Measurements from ENCODE around the gene OSBPL5. TPM values are rescaled to one million over a fixed set of nuclear protein-coding genes. Genes with fewer than 3 reads are reported as not detected.
A peak's percentile ranks its signal among the peaks of the same experiment; 100 is the strongest.

OSBPL5 gene
- total and polyA plus RNA-seq, 12 donors = 2.7 to 30.6 (median 20.7) TPM

DNA sequence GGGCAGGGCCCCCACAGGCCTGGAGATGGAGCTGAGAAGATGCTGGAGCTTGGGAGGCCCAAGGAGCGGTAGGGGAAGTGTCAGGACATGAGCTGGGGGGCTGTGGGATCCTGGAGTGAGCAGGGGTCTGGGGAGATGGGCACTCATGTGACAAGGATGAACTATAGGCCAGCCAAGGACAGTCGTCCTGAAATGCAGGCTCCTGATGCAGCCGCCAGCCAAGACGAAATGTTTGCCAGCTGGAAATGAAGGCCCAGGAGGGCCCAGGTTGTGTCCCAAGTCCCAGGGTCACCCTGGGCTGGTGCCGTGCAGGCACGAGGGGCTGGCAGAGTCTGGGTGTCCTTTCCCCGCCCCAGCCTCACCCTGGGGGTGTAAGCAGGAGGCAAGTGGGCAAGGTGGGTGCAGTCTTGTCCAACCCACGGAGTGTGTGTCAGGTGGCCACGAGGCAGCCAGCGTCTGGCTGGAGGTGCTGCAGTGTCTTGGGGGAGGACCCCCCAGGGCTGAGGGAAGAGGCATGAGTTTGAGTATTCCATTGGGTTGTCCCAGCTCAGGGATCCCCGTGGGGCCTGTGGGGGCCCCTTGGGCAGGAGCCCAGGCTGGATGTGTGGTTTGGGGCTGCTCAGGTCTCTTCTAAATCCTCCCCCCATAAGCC lies 32.1 kb upstream of the OSBPL5 start:
- intact Hi-C loops (cut with DNase I) = no loop called here
- TF ChIP-seq POLR2A (IDR thresholded peaks at IDR 0.05) = no peak
- TF ChIP-seq, protein P1, sequence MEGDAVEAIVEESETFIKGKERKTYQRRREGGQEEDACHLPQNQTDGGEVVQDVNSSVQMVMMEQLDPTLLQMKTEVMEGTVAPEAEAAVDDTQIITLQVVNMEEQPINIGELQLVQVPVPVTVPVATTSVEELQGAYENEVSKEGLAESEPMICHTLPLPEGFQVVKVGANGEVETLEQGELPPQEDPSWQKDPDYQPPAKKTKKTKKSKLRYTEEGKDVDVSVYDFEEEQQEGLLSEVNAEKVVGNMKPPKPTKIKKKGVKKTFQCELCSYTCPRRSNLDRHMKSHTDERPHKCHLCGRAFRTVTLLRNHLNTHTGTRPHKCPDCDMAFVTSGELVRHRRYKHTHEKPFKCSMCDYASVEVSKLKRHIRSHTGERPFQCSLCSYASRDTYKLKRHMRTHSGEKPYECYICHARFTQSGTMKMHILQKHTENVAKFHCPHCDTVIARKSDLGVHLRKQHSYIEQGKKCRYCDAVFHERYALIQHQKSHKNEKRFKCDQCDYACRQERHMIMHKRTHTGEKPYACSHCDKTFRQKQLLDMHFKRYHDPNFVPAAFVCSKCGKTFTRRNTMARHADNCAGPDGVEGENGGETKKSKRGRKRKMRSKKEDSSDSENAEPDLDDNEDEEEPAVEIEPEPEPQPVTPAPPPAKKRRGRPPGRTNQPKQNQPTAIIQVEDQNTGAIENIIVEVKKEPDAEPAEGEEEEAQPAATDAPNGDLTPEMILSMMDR (IDR thresholded peaks at IDR 0.05) = no peak
- no peak overlapping the region for H3K27ac ChIP-seq
- DNase-seq = peak in 1 of 7 donors; percentile 9
- no peaks in the 10 kb centered on the region for H3K36me3 ChIP-seq (replicated peaks in 1 of 2)
- H3K9me3 ChIP-seq (replicated peaks in 1 of 3) = no peaks in the 10 kb centered on the region
- H3K27me3 ChIP-seq = peaks cover 13% of the 10 kb centered on the region
- H3K4me1 ChIP-seq (replicated peaks in 1 of 2) = peaks cover 0 to 4% of the 10 kb centered on the region in 2 donors
- WGBS, 4 donors = 76 to 85% (median 81%) methylated on average over 4 to 11 of the region's 11 CpGs
- no peak overlapping the region for H3K4me3 ChIP-seq

GRCh38 chr11:3196161-3197043 lies 31.3 kb upstream of the OSBPL5 start:
- DNase-seq = peak; percentile 47 to 83 (median 74)
- H3K9me3 ChIP-seq (replicated peaks in 1 of 3) = no peaks in the 10 kb centered on the region
- intact Hi-C loops (cut with DNase I) = no loop called here
- H3K4me3 ChIP-seq = no peak overlapping the region
- H3K27ac ChIP-seq = peak overlapping the region in 3 of 5 donors; percentile 15 to 75 (median 26)
- no peak for TF ChIP-seq POLR2A (IDR thresholded peaks at IDR 0.05)
- TF ChIP-seq, protein P1 (IDR thresholded peaks at IDR 0.05) = no peak
- WGBS, 4 donors = 50 to 68% (median 55%) methylated on average over 7 to 23 of the region's 23 CpGs
- no peaks in the 10 kb centered on the region for H3K36me3 ChIP-seq (replicated peaks in 1 of 2)
- peaks cover 0 to 4% of the 10 kb centered on the region in 2 donors for H3K4me1 ChIP-seq (replicated peaks in 1 of 2)
- H3K27me3 ChIP-seq = peaks cover 6% of the 10 kb centered on the region

- Histone ChIP-seq H3K4me3 (no peak overlapping the region), H3K36me3 (replicated peaks in 1 of 2) (no peaks in the 10 kb centered on the region), H3K9me3 (replicated peaks in 1 of 3) (no peaks in the 10 kb centered on the region), H3K27me3 (no peaks in the 10 kb centered on the region), H3K27ac (peak overlapping the region in 2 of 5 donors; percentile 26 to 75), H3K4me1 (replicated peaks in 1 of 2) (peaks cover 0 to 4% of the 10 kb centered on the region in 2 donors)
- WGBS, 4 donors = 69 to 76% (median 71%) methylated on average over 19 to 22 of the region's 22 CpGs
- DNase-seq = peak in 3 of 7 donors; percentile 18 to 35 (median 23)
- TF ChIP-seq, protein P1 (IDR thresholded peaks at IDR 0.05) = peak in 1 of 6 experiments; percentile 17
- TF ChIP-seq POLR2A (IDR thresholded peaks at IDR 0.05) = no peak
- intact Hi-C loops (cut with DNase I) = no loop called here
These were observed 30.4 kb upstream of the OSBPL5 start for GRCh38 chr11:3195251-3196160.
